Measurements from ENCODE around the gene LUZP1. TPM values are rescaled to one million over a fixed set of nuclear protein-coding genes. Genes with fewer than 3 reads are reported as not detected.

The LUZP1 gene
- total RNA-seq: 27.1 and 32.4 TPM in 2 replicates

- H3K27me3 ChIP-seq (ENCODE audit: control insufficient read depth, insufficient read depth, low read length): no peaks in the 10 kb centered on the region
- no peak for TF ChIP-seq CTCF (IDR thresholded peaks at IDR 0.05; ENCODE audit: insufficient read depth, low read length, poor library complexity, severe bottlenecking)
- DNase-seq (ENCODE audit: low read depth): no peak
- peak within 1 kb of the TSS; percentile 91 for H3K4me3 ChIP-seq (ENCODE audit: low read depth, low read length)
- no peaks in the 10 kb centered on the region for H3K36me3 ChIP-seq (ENCODE audit: control insufficient read depth, insufficient read depth, low read length)
Measured at GRCh38 chr1:23168445-23169194, at the start of gene LUZP1. Gene LUZP1, minus strand, starts transcription at chr1:23168856.

DNA sequence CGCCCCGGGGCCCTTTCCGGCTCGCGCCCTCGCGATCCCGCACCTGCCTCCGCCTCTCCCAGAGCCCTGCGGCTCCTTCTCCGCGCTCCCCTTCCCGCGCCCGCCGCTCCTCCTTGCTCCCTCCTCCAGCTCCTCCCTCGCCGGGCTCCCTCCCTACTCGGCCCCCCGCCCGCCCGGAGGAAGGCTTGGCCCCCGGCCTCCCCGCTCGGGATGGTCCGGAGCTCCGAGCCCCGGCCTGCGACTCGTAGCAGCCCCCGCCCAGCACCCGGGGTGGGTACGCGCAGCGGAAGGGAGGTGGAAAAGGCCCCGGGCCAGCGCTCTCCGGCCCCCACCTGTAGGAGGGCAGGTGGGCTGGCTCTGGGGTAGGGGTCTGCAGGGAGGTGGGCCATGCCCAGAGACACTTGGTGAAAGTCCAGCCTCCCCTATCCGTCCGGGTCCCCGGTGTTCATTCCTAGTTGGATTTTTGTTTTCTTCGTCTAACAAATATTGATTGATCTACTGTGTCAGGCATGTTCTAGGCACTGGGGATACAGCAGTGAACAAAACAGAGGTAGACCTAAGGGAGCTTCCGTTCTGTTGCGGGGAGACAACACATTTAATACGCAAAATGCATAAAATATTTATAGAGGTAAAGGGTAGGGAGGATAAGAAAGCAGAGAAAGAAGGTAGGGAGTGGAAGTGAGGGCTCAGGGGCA lies 48.9 kb upstream of the LUZP1 start, which contains the start of gene HTR1D:
Gene HTR1D, minus strand, starts transcription at position 82 of the 695 bp plus-strand sequence. CDS start 23,283 bp downstream, outside the sequence.
- no peak for DNase-seq (ENCODE audit: low read depth)
- no peak for TF ChIP-seq CTCF (IDR thresholded peaks at IDR 0.05; ENCODE audit: insufficient read depth, low read length, poor library complexity, severe bottlenecking)
- Histone ChIP-seq H3K4me3 (ENCODE audit: low read depth, low read length) (peak within 1 kb of the TSS; percentile 41), H3K36me3 (ENCODE audit: control insufficient read depth, insufficient read depth, low read length) (no peaks in the 10 kb centered on the region), H3K27me3 (ENCODE audit: control insufficient read depth, insufficient read depth, low read length) (peaks cover 28% of the 10 kb centered on the region)

GRCh38 chr1:23216771-23217420 lies 48.2 kb upstream of the LUZP1 start:
- Histone ChIP-seq H3K27me3 (ENCODE audit: control insufficient read depth, insufficient read depth, low read length) (peaks cover 28% of the 10 kb centered on the region), H3K4me3 (ENCODE audit: low read depth, low read length) (peak overlapping the region; percentile 41), H3K36me3 (ENCODE audit: control insufficient read depth, insufficient read depth, low read length) (no peaks in the 10 kb centered on the region)
- peak; percentile 45 for TF ChIP-seq CTCF (IDR thresholded peaks at IDR 0.05; ENCODE audit: insufficient read depth, low read length, poor library complexity, severe bottlenecking)
- no peak for DNase-seq (ENCODE audit: low read depth)

DNA sequence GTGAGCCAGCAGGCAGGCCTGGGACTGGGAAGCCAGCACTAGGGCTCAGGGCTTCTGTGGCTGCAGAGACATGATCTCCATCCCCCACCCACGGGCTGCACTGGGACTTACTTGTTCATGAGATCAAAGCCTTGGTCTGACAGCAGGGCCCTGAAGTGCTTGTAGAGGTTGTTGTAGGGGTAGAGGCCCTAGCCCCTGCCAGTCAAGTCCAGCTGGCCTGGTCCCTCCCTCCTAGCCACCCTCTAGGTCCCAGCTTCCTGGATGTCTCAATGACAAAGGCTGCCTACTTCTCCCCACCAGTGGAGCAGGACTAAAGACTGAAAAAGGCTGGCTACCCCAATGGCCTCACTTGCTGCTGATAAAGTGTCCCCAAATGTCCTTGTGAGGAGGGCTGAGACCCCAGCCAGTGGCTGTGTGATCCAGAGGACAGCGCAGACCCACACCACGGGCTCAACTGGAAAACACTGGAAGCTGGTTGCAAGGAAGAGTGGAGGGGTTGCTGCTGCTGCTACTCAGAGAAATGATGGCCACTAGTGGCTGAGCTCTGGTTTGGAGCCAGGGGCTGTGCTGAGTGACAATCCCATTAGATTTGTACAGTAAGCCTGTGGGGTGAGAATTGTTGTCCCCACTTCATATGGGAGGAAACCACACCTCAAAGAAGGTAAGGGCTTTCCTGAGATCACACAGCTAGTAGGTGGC lies 47.2 kb upstream of the LUZP1 start:
- Histone ChIP-seq H3K36me3 (ENCODE audit: control insufficient read depth, insufficient read depth, low read length) (no peaks in the 10 kb centered on the region), H3K27me3 (ENCODE audit: control insufficient read depth, insufficient read depth, low read length) (peaks cover 28% of the 10 kb centered on the region), H3K4me3 (ENCODE audit: low read depth, low read length) (no peak overlapping the region)
- no peak for DNase-seq (ENCODE audit: low read depth)
- no peak for TF ChIP-seq CTCF (IDR thresholded peaks at IDR 0.05; ENCODE audit: insufficient read depth, low read length, poor library complexity, severe bottlenecking)

- H3K27me3 ChIP-seq (ENCODE audit: control insufficient read depth, insufficient read depth, low read length): peaks cover 28% of the 10 kb centered on the region
Measured at GRCh38 chr1:23215291-23215690, 46.6 kb upstream of the LUZP1 start.

More at GRCh38 chr1:23215291-23215690, 46.6 kb upstream of the LUZP1 start:
- no peaks in the 10 kb centered on the region for H3K36me3 ChIP-seq (ENCODE audit: control insufficient read depth, insufficient read depth, low read length)
- no peak overlapping the region for H3K4me3 ChIP-seq (ENCODE audit: low read depth, low read length)
- TF ChIP-seq CTCF (IDR thresholded peaks at IDR 0.05; ENCODE audit: insufficient read depth, low read length, poor library complexity, severe bottlenecking): no peak
- no peak for DNase-seq (ENCODE audit: low read depth)

Measured in kidney epithelial cell (primary cell).